ENCODE measurements around the gene SMYD3.
"Not testable (repeated sequence)": the region's sequence is repeated elsewhere in the genome, so short reads cannot be mapped to it uniquely, and the experiment has no call there.

Gene SMYD3

DNA sequence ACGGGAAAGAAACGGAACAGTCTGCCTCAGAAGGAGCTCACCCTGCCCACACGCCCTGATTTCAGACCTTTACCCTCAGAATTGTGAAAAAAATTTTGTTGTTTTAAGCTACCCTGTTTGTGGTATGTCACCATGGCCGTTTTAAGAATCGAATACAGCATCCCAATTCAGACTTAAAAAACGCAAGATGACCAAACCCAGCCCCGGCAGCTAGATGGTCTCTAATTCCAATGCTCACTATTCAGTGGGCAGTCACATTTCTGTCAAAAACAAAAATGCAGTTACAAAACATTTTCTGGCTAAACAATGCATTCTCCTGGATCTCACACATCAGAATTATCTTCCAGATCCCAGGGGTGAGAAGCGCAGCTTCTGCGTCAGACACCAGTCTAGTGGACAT, 527.5 kb downstream of the SMYD3 start:
- no peak for DNase-seq

DNA sequence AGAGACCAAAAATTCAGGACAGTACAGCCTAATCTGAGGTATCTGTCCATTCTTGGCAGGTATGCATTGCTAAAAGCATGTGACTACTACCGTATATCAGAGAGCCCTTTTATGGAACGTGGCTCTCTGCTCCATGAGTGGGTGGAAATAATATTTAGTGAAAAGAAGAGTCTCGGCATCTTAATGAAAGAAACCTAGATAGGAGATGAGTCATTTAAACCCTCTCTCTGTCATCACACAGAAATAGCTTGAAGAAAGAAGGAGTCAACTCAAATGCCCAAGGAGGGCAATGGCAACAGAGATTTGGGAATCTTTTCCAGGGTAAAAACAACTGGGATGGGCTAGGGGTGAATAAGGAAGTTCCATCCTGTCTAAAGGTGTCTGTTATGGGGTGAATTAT, 528.2 kb downstream of the SMYD3 start:
- DNase-seq: no peak

DNA sequence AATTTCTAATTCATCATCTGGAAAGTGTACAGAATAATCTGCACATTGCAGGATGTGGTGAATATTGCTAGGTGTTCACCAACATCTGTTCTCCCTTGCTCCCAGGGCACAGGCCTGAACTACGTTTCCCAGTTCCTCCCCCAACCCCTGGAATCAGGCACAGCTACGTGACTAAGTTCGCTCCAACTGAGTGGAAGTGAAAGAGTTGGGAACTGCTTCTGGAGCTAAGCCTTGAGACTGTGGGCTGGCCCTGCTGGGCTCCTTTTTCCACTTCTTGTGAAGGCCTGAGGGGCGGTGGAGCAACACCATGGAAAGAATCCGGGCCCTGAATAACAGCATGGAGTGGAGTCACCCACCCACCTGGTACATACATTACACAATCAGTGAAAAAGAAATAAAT, 534.6 kb downstream of the SMYD3 start:
- no peak for DNase-seq

DNA sequence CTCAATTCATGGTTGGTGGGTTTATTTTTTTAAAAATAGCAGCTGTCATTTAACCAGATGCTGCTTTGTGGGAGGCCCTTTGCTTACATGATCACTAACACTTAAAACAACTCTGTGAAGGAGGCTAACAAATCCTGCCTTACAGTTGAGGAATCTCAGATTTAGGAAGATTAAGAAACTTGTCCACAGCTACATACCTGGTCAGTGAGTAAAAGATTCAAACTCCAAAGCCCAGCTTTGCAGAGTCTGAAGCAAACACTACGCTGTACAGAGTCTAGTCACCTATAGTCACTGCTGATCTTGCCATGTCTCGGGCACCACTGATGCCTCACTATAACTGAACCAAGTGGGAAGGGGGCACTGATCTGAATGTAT, 535.4 kb downstream of the SMYD3 start:
- no peak for DNase-seq

DNA sequence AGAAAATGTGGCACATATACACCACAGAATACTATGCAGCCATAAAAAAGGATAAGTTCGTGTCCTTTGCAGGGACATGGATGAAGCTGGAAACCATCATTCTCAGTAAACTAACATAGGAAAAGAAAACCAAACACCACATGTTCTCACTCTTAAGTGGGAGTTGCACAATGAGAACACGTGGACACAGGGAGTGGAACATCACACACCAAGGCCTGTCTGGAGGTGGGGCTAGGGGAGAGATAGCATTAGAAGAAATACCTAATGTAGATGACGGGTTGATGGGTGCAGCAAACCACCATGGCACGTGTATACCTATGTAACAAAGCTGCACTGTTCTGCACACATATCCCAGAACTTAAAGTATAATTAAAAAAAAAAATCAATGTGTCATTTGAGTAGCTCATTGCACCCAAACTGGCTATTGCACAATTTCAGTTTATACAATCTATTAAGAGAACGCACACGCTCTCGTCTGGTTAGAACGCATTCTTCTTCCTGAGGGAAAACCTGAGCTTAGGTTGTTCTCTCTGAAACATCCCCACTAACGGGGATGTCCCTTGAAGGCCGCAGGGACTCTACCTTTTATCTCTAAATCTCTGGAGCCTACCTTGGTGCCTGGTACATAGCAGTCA, 535.9 kb downstream of the SMYD3 start:
- DNase-seq: not testable (repeated sequence)

DNA sequence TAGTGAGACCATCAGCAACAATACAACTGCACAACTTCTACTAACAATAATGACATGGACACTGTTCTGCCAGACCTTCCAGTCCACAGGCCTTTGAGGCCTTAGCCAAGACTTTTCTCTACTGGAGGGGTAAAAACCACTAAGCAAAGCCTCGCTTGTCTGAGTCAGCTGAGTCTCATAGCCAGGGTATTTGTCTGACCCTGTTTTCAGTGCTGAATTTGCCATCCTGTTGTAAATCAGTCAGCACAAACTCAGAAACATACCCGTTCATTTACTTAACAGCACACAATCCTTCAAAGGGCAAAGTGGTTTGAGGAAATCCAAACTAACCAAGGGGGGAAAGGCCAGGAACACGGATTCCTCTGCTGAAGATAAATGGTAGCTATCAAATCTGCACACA, 537.8 kb downstream of the SMYD3 start:
- no peak for DNase-seq

DNA sequence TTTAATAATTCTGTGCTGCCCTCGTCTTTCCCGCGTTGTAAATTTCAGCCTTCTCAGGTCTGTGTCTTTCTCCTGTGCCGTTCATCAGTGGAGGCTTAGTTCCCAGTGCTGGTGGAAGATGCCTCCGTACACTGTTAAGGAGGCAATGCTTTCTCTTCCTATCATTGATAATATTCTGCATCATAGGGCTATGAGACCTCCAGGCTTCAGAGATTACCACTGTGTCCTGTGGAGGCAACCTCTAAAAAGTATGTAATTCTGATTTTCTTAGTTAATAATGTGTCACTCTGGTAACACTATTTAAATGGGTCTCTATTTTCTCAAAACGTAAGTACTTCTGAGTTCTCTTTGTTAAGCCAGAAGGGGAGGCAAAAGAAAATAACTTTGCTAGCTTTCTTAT, 538.3 kb downstream of the SMYD3 start:
- no peak for DNase-seq

DNA sequence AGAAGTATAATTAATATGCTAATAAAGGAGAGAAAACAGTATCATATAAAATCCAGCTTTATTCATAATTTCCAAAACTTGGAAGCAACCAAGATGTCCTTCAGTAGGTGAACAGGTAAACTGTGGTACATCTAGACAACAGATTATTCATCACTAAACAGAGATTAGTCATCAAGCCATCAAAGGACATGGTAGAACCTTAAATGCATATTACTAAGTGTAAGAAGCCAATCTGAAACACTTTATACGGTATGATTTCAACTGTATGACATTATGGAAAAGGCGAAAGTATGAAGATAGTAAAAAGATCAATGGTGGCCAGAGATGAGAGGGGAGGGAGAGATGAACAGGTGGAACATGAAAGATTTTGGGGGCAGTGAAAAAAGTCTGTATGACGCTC, 541.7 kb downstream of the SMYD3 start:
- DNase-seq: no peak

DNA sequence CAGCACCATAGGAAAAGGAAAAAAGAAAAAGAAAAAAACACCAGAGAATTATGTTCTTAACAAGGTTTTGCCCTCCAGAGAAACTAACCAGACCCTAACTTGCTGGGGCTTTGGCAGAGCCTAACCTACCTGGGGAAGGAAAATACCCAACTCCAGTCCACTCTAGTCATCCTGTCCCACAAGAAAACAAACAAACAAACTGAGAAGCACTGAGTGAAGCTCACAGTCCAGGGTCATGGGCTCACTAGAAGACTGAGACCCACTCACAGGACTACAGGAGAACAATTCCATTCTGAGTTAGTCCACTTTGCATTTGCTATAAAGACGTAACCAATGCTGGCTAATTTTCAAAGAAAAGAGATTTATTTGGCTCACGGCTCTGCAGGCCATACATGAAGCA, 543.4 kb downstream of the SMYD3 start:
- no peak for DNase-seq

DNA sequence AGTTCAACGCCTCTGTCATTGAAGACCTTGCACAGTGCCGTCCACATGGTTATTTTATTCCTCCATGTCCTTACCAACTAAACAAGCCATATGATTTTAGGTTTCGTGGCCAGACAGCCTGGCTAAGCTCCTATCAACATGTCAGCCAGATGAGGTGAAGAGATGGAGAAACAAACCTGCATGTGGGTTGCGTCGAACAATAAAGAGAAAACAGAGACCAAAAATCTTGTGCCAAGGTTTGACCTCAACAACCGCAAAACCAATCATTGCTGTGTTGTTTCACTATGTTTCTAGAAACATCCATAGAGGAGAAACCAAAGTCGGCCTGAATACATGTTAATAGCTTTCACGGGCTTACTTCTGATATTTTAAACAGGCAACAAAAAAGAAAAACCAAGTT, 544.6 kb downstream of the SMYD3 start:
- no peak for DNase-seq

DNA sequence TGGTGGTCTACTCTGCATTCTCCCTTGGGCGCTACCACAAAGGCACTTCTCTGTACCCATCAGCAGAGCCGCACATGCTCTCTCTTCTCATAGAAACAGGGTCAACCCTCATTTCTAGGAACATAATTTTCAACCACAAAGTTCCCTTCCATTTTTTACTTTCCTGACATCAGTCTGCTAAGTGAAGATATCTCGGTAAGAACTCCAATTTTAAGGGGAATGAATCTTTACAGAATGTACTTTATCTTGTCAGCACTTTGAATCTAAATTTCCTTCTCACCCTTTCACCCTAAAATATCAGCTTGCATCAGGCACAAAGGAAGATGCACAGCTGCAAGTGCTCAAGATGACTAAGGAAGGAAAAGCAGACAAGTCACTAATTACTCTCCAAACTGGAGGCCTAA, 545.9 kb downstream of the SMYD3 start:
- DNase-seq: no peak

DNA sequence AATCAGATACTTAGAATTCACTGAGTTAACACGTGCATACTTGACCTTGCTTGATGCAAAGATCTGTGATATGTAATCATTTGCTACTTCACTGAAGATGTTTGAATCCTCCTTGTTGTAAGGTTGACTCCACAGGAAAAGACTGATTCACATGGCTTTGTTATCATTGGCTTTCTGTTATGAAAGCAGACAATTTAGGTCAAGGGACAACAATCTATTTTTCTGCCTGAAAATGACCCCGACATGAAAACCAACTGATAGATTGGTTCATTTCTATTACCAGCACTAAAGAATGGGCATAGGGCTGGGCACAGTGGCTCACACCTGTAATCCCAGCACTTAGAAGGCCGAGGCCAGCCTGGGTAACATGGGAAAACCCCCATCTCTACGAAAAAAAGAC, 546.9 kb downstream of the SMYD3 start:
- DNase-seq: no peak

DNA sequence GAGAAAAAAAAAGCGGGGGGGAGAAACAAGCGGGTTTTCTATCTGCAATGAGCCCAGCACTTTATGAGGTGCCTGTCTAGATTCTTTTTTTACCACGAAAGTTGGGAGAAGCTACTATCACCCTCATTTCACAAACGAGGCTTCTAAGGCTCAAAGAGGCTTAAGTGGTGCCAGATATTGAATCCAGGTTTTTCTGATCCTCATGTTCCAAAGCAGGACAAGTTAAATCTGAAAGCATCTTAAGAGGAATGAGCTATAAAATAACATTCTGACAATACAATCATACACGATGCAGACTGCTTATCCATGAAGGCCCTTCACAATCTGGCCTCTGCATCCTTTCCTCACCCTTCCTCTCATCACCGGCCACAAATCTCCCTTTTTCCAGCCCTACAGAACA, 549.1 kb downstream of the SMYD3 start:
- no peak for DNase-seq

DNA sequence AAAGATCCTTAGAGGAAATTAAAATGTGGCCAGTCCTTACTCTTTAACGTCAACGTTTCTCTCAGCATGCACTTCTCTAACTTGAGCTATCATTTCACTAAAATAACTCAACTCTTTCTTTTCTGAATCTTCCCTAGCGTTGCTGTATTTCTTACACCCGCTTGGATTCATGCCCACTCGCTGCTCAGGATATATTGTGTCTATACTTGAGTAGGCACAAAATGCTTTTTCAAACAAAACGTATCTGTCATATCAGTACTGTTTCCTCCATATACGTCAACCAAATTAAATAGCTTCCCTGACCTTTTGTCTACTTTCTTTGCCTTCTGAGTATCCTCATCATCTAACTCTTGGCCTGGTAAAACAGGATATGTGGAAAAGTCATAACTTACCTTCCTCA, 549.7 kb downstream of the SMYD3 start:
- DNase-seq: no peak

DNA sequence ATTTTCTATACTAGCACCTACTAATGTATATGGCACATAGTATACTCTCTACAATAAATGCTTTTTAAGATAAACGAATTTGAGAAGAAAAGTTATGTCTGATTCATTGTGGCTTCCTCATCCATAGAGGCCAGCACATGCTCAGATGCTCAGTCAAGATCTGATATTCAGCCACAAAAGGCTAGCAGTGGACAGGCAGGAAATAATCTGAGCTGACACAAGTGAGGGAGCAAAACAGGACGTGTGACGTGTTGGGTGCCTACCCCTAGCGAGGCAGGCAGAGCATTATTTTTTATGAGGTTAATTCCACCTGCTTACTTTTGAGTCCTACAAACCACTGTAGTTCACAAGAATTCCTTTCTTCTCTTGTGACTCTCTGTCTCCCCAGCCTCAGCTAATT, 550.9 kb downstream of the SMYD3 start:
- DNase-seq: peak in 2 of 5 experiments; percentile 9 to 79

DNA sequence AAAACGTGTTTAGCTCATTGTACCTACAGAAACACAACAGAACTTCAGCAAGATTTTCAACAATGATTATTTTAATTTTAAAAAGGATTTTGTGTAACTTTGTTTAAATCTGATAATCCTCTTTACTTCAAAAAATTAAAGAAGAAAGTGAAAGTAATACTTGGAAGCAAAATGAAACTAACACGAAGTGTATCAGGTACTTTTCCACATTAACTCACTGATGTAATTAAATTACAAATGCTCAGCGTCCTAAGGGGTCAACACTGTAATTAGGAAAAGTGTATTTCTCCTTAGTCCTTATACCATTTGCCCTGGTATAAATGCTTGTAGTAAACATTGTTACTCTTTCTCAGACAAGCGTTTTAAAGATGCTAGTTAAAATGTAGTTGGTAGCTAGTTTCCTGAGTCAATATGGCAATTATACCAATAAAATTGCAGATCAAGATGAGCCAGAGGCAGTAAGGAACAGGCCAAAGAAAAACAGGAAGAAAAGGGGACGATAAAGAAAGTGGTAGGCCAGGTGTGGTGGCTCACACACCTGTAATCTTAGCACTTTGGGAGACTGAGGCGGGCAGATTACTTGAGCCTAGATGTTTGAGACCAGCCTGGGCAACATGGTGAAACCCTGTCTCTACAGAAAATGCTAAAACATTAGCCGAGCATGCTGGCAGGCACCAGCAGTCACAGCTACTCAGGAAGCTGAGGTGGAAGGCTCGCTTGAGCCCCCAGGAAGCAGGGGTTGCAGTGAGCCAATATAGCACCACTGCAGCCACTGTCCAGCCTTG, 553.0 kb downstream of the SMYD3 start:
- peak in 1 of 5 experiments; percentile 52 for DNase-seq

DNA sequence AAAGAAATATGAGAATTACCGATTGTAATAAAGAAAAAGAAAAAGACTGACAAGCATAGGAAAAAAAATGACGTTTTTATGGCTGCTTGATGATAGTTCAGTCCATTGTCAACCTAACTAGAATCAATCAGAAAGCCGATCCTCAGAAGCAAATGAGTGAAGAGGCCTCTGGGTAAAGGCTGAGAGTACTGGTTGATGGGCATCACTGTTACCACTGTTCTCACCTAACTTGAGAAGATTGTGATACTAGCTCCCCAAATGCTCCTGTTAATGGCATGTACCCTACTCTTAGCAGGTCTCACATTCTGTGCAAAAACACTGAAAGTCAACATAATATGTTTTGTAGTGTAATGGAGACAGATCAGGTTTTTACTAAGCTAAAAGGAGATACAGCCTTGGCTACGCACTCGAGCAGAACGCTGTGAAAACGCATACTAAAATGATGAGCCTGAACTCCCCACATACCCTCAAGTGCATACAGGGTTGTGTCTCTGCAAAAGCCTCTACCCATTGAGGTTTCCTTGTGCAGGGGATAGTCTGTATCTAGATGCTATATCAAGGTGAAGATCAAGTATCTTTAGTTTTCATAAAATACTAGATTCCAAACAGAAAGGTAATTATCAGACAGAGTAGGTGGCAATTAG, 554.6 kb downstream of the SMYD3 start:
- DNase-seq: no peak

DNA sequence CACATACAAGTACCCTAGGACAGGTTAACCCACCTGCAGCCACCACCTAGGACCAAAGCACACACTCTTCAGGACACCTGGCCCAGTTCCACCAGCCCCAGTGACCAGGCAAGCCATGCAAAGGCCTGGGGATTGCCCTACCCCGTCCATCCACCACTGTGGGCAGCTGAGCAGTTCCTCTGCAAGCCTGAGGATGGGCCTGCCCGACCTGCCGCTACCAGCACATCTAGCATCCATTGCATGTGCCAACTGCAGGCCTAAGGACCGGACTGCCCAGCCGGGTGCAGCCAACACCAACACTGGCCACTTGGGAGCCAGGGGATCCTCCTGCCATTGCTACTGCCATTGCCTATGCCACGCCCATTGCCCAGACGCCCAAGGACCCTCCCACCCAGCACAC, 558.3 kb downstream of the SMYD3 start:
- DNase-seq: no peak

DNA sequence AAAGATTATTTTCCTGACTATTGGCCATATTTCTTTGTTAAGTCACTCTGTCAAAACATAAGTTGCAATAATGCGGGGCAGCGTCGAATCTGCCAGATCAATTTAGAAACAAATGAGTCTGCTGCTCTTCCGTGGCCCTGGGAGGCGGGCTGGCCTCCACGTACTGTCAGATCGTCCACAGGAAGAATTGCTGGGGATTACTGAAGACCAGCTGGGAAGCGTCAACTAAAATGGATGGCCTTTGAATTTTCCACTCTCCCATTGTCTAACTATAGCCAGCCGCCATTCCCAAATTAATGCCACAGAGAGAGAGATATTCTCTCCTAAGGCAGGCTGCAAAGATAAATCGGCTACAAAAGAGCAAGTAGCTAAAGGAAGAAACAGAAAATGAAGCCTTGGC, 560.2 kb downstream of the SMYD3 start:
- no peak for DNase-seq

DNA sequence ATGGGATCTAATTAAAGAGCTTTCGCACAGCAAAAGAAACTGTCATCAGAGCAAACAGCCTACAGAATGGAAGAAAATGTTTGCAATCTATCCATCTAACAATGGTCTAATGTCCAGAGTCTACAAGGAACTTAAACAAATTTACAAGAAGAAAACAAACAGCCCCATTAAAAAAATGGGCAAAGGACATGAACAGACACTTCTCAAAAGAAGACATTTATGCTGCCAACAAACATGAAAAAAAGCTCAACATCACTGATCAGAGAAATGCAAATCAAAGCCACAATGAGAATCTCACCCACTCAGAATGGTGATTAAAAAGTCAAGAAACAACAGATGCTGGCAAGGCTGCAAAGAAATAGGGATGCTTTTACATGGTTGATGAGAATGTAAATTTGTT, 561.9 kb downstream of the SMYD3 start:
- not testable (repeated sequence) for DNase-seq

DNA sequence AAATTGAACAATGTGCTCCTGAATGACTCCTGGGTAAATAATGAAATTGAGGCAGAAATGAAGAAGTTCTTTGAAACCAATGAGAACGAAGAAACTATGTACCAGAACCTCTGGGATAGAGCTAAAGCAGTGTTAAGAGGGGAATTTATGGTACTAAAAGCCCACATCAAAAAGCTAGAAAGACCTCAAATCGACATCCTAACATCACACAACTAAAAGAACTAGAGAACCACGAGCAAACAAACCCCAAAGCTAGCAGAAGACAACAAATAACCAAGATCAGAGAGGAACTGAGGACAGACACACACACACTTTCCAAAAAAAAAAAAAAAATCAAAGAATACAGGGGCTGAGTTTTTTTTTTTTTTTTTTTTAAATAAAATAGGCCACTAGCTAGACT, 564.2 kb downstream of the SMYD3 start:
- DNase-seq: peak in 1 of 5 experiments; percentile 8

DNA sequence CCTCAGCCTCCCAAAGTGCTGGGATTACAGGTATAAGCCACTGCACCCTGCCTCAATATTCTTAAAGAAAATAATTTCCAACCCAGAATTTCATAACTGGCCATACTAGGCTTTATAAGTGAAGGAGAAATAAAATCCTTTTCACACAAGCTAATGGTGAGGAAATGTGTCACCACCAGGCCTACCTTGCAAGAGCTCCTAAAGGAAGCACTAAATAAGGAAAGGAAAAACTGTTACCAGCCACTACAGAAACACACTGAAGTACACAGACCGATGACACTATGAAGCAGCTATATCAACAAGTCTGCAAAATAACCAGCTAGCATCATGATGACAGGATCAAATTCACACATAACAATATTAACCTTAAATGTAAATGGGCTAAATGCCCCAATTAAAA, 565.3 kb downstream of the SMYD3 start:
- not testable (repeated sequence) for DNase-seq

DNA sequence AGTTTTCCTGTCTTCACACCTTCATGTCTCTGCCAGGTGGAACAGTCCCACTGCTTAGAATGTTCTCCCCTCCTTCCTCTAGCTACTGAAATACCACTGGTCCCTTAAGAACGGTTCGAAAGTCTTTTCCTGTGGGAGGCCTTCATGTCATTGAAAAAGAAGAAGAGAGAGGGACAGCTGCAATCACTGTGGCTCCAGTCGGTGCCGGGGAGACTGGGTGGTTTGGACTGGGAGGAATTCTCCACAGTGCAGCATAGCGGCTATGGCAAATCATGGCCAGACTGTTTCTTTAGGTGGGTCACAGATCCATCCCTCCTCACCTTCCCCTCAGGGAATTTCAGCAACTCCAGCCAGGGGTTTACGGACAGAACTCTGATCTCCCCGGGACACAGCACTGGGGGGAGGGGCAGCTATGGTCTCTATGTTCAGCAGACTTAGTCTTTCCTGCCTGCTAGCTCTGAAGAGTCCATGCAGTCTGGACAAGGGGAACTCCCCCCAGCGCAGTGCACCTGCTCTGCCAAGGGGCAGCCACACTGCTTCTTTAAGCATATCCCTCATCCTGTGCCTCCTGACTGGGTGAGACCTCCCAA, 567.2 kb downstream of the SMYD3 start:
- DNase-seq: no peak

DNA sequence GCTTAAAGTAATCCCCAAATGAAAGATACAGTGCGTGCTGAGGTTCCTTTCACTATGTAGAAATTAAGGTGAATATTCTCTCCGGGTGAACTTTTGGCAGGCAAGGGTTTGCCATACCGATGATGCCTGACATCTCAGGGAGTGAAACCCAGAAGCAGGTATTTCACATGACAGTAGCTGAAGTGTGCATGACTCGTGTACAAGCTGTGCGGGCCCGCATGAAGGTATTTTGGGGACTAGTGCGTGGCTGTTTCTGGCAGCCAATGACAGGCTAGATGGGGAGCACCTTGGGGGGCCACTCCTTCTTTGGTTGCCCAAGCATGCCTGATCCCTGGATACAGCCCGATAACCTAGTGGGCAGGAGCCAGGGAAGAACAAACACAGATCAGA, 569.0 kb downstream of the SMYD3 start:
- no peak for DNase-seq
